GM18861 (cell line): ENCODE results near the gene RNU1-3.
"Not testable (repeated sequence)": the region's sequence is repeated elsewhere in the genome, so short reads cannot be mapped to it uniquely, and the experiment has no call there.

Source experiments
- ATAC-seq: cut with Tn5 transposase; IDR thresholded peaks from one replicate; pipeline ENCODE4 v1.9.1; 2021; ENCODE audit not compliant: unreplicated experiment

RNU1-3 gene

GRCh38 chr1:16694308-16694702 is 27.6 kb upstream of the RNU1-3 start:
- ATAC-seq, result not testable (repeated sequence)

- ATAC-seq, result not testable (repeated sequence)
Observed at GRCh38 chr1:16693449-16694307, 26.9 kb upstream of the RNU1-3 start.

GRCh38 chr1:16692717-16693448 is 26.1 kb upstream of the RNU1-3 start:
- ATAC-seq, result not testable (repeated sequence)

GRCh38 chr1:16692283-16692682 is 25.5 kb upstream of the RNU1-3 start:
- not testable (repeated sequence) for ATAC-seq

GRCh38 chr1:16690971-16691682 is 24.4 kb upstream of the RNU1-3 start:
- not testable (repeated sequence) for ATAC-seq

- ATAC-seq, result not testable (repeated sequence)
Observed at GRCh38 chr1:16687132-16687800, 20.5 kb upstream of the RNU1-3 start.

GRCh38 chr1:16685445-16686371 is 19.0 kb upstream of the RNU1-3 start:
- not testable (repeated sequence) for ATAC-seq

GRCh38 chr1:16684738-16685337 is 18.1 kb upstream of the RNU1-3 start:
- ATAC-seq, result peak; percentile 57

- peak; percentile 51 for ATAC-seq
Observed at GRCh38 chr1:16684152-16684551, 17.4 kb upstream of the RNU1-3 start.

- ATAC-seq, result not testable (repeated sequence)
Observed at GRCh38 chr1:16682803-16683202, 16.1 kb upstream of the RNU1-3 start.

- ATAC-seq, result not testable (repeated sequence)
Observed at GRCh38 chr1:16680366-16680765, 13.6 kb upstream of the RNU1-3 start.

GRCh38 chr1:16677552-16678431 is 11.0 kb upstream of the RNU1-3 start:
- ATAC-seq, result no peak

GRCh38 chr1:16676661-16677523 is 10.1 kb upstream of the RNU1-3 start:
- not testable (repeated sequence) for ATAC-seq

- not testable (repeated sequence) for ATAC-seq
Observed at GRCh38 chr1:16675118-16675510, 8.4 kb upstream of the RNU1-3 start.

GRCh38 chr1:16673976-16674375 is 7.2 kb upstream of the RNU1-3 start:
- not testable (repeated sequence) for ATAC-seq

GRCh38 chr1:16665836-16666235 is 912 bp downstream of the RNU1-3 start:
- ATAC-seq, result not testable (repeated sequence)

- not testable (repeated sequence) for ATAC-seq
Observed at GRCh38 chr1:16658234-16658633, 8.5 kb downstream of the RNU1-3 start.
